Lower leg skin (tissue), 3 donors: ENCODE data around the gene NFAT5.

Source experiments
- CTCF ChIP-seq, 3 donors: fragments of 450-650 bp; IDR thresholded peaks; one replicate each; pipeline ENCODE4 v1.5.1; 2016; ENCODE audit warnings: antibody characterized with exemption in 3 of 3, mild to moderate bottlenecking in 3 of 3, moderate library complexity in 2 of 3
- POLR2A ChIP-seq, 2 donors: fragments of 450-650 bp; IDR thresholded peaks; one replicate each; pipeline ENCODE4 v1.6.1; 2016 to 2017; ENCODE audit warnings: antibody characterized with exemption in 2 of 2, mild to moderate bottlenecking in 1 of 2, moderate library complexity in 1 of 2

DNA sequence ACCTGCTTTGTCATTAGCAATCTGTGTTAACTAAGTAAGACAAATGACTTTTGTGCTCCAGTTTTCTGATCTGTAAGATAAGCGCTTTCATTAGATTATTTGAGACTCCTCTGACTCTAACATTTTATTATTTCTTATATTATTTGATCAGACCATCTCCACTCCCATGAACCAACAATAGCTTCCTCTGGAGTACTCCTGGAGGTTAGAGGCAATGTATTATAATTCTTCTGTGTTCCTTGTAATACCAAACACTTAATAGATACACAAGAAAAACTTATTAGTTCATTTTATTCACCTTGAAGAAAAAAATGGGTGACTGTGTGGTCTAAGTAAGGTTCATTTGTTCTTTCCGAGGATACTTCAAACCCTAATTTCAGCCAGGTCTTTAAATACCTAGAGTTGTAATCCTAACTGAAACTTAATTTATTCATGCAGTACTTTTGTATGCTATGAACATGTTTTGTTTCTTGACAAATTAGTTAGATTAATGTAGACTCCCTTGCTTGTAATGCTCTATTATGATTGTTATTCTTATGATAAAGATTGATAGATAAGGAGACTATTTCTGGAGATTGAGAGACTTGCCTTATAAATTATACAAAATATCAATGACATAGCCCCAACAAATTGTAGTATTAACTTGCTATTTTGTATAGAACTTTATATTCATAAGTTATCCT lies 106.7 kb downstream of the NFAT5 start:
- TF ChIP-seq CTCF (IDR thresholded peaks at IDR 0.05) = no peak
- no peak for TF ChIP-seq POLR2A (IDR thresholded peaks at IDR 0.05)
